ENCODE data around the gene OSBPL6. TPM values are rescaled to one million over a fixed set of nuclear protein-coding genes. Genes with fewer than 3 reads are reported as not detected.

The OSBPL6 gene
- total and polyA plus RNA-seq, 9 of the 15 experiments (the other 6 are each of a cell fraction or from before 2014, with no cell fraction given) = 3.4 to 12.7 (median 9.3) TPM

DNA sequence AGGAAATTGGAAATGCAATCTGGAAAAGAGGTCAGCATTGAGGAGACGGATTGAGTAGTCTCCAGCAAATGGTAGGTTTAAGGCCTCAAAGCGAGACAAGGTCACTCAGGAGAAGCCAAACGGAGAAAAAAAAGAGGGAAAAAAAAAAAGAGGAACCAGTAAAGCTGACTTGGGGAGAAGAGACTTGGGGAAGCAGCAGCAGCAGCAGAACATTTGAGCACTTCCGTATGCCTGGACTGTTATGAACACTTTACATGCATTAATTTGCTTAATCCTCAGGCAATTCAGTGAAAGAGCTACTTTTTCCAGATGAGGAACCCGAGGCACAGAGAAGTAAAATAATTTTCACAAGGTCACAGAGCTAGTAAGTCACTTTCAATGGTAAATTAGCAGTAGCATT lies 81.3 kb downstream of the OSBPL6 start (continued):
- no peak for TF ChIP-seq ZNF76 (CRISPR knock-in tag; IDR thresholded peaks at IDR 0.05; ENCODE audit: borderline replicate concordance)
- no peak for TF ChIP-seq CREBBP (IDR thresholded peaks at IDR 0.05; ENCODE audit: low read depth, low read length)
- TF ChIP-seq, protein P1, sequence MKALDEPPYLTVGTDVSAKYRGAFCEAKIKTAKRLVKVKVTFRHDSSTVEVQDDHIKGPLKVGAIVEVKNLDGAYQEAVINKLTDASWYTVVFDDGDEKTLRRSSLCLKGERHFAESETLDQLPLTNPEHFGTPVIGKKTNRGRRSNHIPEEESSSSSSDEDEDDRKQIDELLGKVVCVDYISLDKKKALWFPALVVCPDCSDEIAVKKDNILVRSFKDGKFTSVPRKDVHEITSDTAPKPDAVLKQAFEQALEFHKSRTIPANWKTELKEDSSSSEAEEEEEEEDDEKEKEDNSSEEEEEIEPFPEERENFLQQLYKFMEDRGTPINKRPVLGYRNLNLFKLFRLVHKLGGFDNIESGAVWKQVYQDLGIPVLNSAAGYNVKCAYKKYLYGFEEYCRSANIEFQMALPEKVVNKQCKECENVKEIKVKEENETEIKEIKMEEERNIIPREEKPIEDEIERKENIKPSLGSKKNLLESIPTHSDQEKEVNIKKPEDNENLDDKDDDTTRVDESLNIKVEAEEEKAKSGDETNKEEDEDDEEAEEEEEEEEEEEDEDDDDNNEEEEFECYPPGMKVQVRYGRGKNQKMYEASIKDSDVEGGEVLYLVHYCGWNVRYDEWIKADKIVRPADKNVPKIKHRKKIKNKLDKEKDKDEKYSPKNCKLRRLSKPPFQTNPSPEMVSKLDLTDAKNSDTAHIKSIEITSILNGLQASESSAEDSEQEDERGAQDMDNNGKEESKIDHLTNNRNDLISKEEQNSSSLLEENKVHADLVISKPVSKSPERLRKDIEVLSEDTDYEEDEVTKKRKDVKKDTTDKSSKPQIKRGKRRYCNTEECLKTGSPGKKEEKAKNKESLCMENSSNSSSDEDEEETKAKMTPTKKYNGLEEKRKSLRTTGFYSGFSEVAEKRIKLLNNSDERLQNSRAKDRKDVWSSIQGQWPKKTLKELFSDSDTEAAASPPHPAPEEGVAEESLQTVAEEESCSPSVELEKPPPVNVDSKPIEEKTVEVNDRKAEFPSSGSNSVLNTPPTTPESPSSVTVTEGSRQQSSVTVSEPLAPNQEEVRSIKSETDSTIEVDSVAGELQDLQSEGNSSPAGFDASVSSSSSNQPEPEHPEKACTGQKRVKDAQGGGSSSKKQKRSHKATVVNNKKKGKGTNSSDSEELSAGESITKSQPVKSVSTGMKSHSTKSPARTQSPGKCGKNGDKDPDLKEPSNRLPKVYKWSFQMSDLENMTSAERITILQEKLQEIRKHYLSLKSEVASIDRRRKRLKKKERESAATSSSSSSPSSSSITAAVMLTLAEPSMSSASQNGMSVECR (CRISPR knock-in tag; IDR thresholded peaks at IDR 0.05) = no peak
- TF ChIP-seq, protein P2, sequence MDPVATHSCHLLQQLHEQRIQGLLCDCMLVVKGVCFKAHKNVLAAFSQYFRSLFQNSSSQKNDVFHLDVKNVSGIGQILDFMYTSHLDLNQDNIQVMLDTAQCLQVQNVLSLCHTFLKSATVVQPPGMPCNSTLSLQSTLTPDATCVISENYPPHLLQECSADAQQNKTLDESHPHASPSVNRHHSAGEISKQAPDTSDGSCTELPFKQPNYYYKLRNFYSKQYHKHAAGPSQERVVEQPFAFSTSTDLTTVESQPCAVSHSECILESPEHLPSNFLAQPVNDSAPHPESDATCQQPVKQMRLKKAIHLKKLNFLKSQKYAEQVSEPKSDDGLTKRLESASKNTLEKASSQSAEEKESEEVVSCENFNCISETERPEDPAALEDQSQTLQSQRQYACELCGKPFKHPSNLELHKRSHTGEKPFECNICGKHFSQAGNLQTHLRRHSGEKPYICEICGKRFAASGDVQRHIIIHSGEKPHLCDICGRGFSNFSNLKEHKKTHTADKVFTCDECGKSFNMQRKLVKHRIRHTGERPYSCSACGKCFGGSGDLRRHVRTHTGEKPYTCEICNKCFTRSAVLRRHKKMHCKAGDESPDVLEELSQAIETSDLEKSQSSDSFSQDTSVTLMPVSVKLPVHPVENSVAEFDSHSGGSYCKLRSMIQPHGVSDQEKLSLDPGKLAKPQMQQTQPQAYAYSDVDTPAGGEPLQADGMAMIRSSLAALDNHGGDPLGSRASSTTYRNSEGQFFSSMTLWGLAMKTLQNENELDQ (CRISPR knock-in tag; IDR thresholded peaks at IDR 0.05; ENCODE audit: borderline replicate concordance) = no peak
- no peak for TF ChIP-seq GABPB2 (CRISPR knock-in tag; conservative IDR thresholded peaks at IDR 0.05)
- no peak for TF ChIP-seq GATAD2A (IDR thresholded peaks at IDR 0.05)
- peak; percentile 91 for TF ChIP-seq SPI1 (IDR thresholded peaks at IDR 0.05; ENCODE audit: borderline replicate concordance, low read depth, low read length)
- TF ChIP-seq EP400 (IDR thresholded peaks at IDR 0.05) = no peak
- peak; percentile 48; the same call in 1 of the 2 replicates for TF ChIP-seq GTF2E2 (tag; IDR thresholded peaks at IDR 0.05)
- no peak for TF ChIP-seq HCFC1 (IDR thresholded peaks at IDR 0.05; ENCODE audit: low read depth, low read length)
- no peak for TF ChIP-seq GTF2A2 (tag; IDR thresholded peaks at IDR 0.05)
- TF ChIP-seq HDGF (IDR thresholded peaks at IDR 0.05) = peak; percentile 82
- TF ChIP-seq ZNF24 (IDR thresholded peaks at IDR 0.05) = no peak
- TF ChIP-seq MECOM (CRISPR knock-in tag; IDR thresholded peaks at IDR 0.05) = no peak
- TF ChIP-seq BCOR (IDR thresholded peaks at IDR 0.05) = no peak
- 0 out of 2 replicates have a peak, but pooled peaks have one; percentile 38 for TF ChIP-seq ELF1 (tag; IDR thresholded peaks at IDR 0.05)
- TF ChIP-seq SUPT5H (IDR thresholded peaks at IDR 0.05) = no peak
- no peak for TF ChIP-seq SOX6 (IDR thresholded peaks at IDR 0.05)
- peak; percentile 63; the same call in 1 of the 2 replicates for TF ChIP-seq SMARCE1 (IDR thresholded peaks at IDR 0.05)
- TF ChIP-seq NFIX (CRISPR knock-in tag; IDR thresholded peaks at IDR 0.05; ENCODE audit: low read depth) = no peak
- no peak for TF ChIP-seq ZFP1 (CRISPR knock-in tag; IDR thresholded peaks at IDR 0.05)
- TF ChIP-seq, protein P3, sequence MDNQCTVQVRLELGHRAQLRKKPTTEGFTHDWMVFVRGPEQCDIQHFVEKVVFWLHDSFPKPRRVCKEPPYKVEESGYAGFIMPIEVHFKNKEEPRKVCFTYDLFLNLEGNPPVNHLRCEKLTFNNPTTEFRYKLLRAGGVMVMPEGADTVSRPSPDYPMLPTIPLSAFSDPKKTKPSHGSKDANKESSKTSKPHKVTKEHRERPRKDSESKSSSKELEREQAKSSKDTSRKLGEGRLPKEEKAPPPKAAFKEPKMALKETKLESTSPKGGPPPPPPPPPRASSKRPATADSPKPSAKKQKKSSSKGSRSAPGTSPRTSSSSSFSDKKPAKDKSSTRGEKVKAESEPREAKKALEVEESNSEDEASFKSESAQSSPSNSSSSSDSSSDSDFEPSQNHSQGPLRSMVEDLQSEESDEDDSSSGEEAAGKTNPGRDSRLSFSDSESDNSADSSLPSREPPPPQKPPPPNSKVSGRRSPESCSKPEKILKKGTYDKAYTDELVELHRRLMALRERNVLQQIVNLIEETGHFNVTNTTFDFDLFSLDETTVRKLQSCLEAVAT (IDR thresholded peaks at IDR 0.05) = peak; percentile 27 to 29; a peak in 1 of 4 replicates
